ENCODE results near the gene HBM.
"Not testable (repeated sequence)": the region's sequence is repeated elsewhere in the genome, so short reads cannot be mapped to it uniquely, and the experiment has no call there.

Gene HBM

GRCh38 chr16:149024-149660 lies 16.6 kb upstream of the HBM start:
- peak in 1 of 2 experiments; percentile 49 for DNase-seq

DNA sequence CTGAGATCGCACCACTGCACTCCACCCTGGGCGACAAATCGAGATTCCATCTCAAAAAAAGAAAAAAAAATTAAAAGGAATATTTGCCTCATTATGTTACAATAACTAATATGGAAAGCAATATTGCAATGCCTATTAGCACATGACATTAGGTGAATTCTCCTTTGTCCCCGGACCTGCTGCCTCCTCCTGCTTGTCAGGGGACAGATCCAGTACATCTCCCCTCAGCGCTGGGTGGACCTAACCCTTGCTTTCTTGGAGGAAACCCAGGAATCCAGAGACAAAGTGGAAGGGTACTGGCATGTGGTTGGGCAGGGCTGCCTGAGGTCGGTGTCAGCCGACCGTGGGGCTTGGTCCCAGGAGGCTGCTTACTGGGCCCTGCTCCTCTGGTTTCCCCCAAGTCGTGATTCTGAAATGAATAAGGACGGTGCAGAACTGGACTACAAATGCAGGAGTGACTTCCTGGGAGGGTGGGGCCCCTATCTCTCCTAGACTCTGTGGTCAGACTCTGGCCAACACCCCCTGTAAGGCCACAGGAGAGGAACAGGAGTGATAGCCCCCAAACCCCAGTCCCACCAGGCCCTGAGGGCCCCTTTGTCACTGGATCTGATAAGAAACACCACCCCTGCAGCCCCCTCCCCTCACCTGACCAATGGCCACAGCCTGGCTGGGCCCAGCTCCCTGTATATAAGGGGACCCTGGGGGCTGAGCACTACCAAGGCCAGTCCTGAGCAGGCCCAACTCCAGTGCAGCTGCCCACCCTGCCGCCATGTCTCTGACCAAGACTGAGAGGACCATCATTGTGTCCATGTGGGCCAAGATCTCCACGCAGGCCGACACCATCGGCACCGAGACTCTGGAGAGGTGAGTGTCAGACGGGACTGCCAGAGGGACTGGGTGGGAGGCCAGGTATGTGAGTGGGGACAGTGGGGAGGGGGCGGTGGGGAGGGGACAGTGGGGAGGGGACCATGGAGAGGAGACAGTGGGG lies 13.3 kb upstream of the HBM start, which contains the start of gene HBZ:
Gene HBZ (plus strand): TSS at position 504 of the 988 bp plus-strand sequence. CDS start 266 bp downstream, at position 770.
- DNase-seq = no peak

DNA sequence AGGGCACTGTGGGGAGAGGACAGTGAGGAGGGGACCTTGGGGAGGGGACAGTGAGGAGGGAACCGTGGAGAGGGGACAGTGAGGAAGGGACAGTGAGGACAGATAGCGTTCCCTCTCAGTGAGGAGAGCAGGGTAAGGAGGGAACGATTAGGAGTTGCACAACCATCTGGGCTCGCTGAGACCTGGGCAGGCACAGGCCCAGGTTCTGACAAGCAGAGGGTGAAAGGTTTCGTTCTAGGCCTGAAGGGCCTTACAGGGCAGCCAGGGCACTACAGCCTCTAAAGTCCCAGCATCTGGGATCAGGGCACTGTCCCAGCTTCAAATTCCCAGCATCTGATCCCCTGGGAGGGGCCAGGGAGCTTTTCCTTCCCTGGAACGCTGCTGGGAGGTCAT lies 12.7 kb upstream of the HBM start:
- DNase-seq = not testable (repeated sequence)

- DNase-seq = not testable (repeated sequence)
Measured at GRCh38 chr16:153550-154216, 12.1 kb upstream of the HBM start.

GRCh38 chr16:154217-155030 lies 11.4 kb upstream of the HBM start:
- DNase-seq = no peak

DNA sequence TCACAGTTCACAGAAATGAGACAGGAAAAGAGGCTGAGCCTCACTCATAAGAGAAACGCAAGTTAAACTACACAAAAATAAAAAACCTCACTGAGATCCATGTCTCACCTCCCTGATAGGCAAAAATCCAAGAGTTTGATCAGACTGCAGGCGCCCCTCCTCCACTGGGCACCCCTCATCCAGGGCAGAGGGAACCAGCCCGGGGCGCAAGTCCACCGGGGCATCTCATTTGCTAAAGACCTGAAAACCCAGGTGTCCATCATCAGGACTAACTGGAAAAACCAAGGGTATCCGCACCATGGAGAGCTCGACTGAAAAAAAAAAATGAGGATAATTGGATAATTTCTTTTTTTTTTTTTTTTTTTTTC lies 10.8 kb upstream of the HBM start:
- no peak for DNase-seq

DNA sequence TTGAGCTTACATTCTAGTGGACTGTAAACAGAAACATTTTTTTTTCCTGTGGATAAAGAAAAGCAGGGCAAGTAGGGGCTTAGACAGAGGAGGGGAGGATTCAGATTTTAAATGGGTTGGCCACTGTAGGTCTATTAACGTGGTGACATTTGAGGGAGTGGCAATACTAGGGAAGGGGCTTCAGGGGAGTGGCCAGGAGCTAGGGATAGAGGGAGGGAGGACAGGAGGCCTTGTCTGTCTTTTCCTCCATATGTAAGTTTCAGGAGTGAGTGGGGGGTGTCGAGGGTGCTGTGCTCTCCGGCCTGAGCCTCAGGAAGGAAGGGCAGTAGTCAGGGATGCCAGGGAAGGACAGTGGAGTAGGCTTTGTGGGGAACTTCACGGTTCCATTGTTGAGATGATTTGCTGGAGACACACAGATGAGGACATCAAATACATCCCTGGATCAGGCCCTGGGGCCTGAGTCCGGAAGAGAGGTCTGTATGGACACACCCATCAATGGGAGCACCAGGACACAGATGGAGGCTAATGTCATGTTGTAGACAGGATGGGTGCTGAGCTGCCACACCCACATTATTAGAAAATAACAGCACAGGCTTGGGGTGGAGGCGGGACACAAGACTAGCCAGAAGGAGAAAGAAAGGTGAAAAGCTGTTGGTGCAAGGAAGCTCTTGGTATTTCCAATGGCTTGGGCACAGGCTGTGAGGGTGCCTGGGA lies 6.5 kb upstream of the HBM start:
- no peak for DNase-seq

DNA sequence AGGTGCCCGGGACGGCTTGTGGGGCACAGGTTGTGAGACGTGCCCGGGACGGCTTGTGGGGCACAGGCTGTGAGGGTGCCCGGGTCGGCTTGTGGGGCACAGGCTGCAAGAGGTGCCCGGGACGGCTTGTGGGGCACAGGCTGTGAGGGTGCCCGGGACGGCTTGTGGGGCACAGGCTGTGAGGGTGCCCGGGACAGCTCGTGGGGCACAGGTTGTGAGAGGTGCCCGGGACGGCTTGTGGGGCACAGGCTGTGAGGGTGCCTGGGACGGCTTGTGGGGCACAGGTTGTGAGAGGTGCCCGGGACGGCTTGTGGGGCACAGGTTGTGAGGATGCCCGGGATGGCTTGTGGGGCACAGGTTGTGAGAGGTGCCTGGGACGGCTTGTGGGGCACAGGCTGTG lies 5.5 kb upstream of the HBM start:
- DNase-seq = not testable (repeated sequence)

GRCh38 chr16:160691-161190 lies 5.0 kb upstream of the HBM start:
- no peak for DNase-seq

GRCh38 chr16:162271-162991 lies 3.3 kb upstream of the HBM start:
- DNase-seq = no peak

GRCh38 chr16:163139-163538 lies 2.6 kb upstream of the HBM start:
- not testable (repeated sequence) for DNase-seq

- DNase-seq = not testable (repeated sequence)
Measured at GRCh38 chr16:163696-164095, 2.1 kb upstream of the HBM start.

DNA sequence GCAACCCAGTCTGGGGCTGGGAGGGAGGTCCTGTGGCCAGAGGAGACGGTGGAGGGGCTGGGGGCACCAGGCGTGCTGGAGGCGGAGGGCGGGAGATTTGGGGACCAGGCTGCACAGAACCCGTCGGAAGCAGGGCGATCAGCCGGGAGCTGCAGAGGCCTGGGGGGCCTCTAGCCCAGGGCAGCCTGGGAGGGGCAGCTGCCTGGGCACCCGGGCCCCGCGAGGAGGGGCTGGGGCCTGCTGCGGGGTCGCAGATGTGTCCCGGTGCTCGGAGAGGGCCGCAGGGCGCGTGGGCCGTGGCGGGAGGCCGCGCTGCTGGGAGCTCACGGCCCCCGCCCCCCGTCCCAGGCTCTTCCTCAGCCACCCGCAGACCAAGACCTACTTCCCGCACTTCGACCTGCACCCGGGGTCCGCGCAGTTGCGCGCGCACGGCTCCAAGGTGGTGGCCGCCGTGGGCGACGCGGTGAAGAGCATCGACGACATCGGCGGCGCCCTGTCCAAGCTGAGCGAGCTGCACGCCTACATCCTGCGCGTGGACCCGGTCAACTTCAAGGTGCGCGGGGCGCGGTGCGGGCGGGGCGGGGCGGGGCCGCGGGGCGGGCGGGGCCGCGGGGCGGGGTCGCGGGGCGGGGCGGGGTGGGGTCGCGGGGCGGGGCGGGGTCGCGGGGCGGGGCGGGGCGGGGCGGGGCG lies 1.5 kb upstream of the HBM start:
- DNase-seq = not testable (repeated sequence)

DNA sequence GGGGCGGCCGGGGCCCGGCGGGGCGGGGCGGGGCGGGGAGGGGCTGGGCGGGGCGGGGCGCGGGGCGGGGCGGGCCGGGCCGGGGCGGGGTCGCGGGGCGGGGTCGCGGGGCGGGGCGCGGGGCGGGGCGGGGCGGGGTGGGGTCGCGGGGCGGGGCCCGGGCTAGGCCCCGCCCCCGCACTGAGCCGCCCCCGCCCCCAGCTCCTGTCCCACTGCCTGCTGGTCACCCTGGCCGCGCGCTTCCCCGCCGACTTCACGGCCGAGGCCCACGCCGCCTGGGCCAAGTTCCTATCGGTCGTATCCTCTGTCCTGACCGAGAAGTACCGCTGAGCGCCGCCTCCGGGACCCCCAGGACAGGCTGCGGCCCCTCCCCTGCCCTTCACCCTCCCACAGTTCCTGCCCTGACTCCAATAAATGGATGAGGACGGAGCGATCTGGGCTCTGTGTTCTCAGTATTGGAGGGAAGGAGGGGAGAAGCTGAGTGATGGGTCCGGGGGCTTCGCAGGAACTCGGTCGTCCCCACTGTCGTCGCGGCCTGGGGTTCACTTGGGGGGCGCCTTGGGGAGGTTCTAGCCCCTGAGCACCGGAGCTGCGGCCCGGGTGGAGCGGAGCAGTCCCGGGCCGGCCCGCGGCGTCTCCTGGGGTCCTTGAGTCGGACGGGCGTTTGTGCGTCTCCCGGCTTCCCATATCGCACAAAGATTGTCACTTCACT lies 795 bp upstream of the HBM start:
- no peak for DNase-seq

DNA sequence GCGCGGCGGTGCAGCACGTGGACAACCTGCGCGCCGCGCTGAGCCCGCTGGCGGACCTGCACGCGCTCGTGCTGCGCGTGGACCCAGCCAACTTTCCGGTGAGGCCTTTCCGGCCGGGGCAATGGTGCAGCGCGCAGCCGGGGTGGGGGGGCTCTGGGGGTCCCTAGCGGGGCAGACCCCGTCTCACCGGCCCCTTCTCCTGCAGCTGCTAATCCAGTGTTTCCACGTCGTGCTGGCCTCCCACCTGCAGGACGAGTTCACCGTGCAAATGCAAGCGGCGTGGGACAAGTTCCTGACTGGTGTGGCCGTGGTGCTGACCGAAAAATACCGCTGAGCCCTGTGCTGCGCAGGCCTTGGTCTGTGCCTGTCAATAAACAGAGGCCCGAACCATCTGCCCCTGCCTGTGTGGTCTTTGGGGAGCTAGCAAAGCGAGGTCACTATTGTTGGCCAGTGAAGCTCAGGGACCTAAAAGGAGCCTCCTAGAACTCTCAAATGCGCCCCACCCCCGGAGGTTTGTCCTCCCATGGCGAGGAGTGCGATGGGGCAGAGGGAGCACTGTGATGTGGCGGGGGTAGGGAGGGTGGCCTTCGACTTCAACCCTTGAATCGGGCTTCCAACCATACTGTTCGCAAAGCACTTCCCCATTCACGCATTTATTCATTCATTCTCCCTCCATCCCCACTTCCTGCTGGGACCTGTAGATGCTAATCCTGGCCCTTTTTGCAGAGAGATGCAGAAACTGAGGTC lies 770 bp downstream of the HBM start:
- no peak for DNase-seq

- no peak for DNase-seq
Measured at GRCh38 chr16:167122-167690, 1.4 kb downstream of the HBM start.

DNA sequence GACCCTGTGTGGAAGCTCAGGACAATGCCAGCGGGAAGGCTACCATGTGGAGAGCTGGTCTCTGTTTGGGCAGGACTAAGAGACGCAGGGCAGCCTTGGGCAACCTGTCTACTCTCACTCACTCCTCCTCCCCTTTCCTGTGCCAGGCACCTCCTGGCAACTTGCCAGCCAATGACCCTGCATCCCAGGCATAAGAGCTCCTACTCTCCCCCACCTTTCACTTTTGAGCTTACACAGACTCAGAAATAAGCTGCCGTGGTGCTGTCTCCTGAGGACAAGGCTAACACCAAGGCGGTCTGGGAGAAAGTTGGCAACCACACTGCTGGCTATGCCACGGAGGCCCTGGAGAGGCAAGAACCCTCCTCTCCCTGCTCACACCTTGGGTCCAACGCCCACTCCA lies 2.6 kb downstream of the HBM start:
- no peak for DNase-seq

- DNase-seq = no peak
Measured at GRCh38 chr16:169014-169413, 3.2 kb downstream of the HBM start.

GRCh38 chr16:170088-170507 lies 4.3 kb downstream of the HBM start:
- not testable (repeated sequence) for DNase-seq

Measured in NCI-H187 (cell line).